A549 (cell line): ENCODE measurements around the gene STIM2. TPM values are rescaled to one million over a fixed set of nuclear protein-coding genes. Genes with fewer than 3 reads are reported as not detected.

ENCODE experiments used
- ATAC-seq, 2 experiments: fragments of 200-7000 bp in 1 of 2; fragments of >200 bp in 1 of 2; cut with Nextera tagmentation in 1 of 2; cut with Tn5 transposase in 1 of 2; 3 replicates each; pipeline versions ENCODE4 v1.8.0 to v1.9.1; 2018 to 2020; ENCODE audit warnings: mild to moderate bottlenecking in 1 of 2, moderate library complexity in 1 of 2
- CTCF ChIA-PET: fragments of 300-600 bp; sonication (Branson Sonifier 250); formaldehyde crosslinking; extraction: SDS; loops from one replicate; lab custom pipeline; 2021; ENCODE audit warnings: antibody characterized with exemption, inconsistent platforms; lab: Yijun Ruan, JAX
- POLR2A ChIA-PET: fragments of 350-600 bp; formaldehyde crosslinking; extraction: SDS; loops from one replicate; lab custom pipeline; 2021; ENCODE audit warnings: antibody characterized with exemption, inconsistent platforms; lab: Yijun Ruan, JAX
- DNase-seq, 2 experiments: peaks; one replicate each; pipeline versions ENCODE4 v3.0.0 to v3.0.0-alpha.2; 2011 to 2016; ENCODE audit warnings: low read depth in 1 of 2, low spot score in 1 of 2
- FAIRE-seq: peaks from 2 replicates; lab custom pipeline; 2011; peaks lifted over from hg19 to GRCh38; lab: Jason Lieb, UNC
- H3K27ac ChIP-seq, 2 experiments: fragments of >200 bp; sonication (Bioruptor Twin); formaldehyde crosslinking; 3 replicates each; pipeline ENCODE4 v1.5.1; 2016 to 2017
- H3K4me1 ChIP-seq: fragments of >200 bp; sonication (Bioruptor Twin); formaldehyde crosslinking; 3 replicates; pipeline ENCODE4 v1.6.1; 2016
- H3K4me2 ChIP-seq: fragments of >200 bp; sonication (Bioruptor Twin); formaldehyde crosslinking; 3 replicates; pipeline ENCODE4 v1.6.1; 2016
- H3K4me3 ChIP-seq: fragments of >200 bp; sonication (Bioruptor Twin); formaldehyde crosslinking; 3 replicates; pipeline ENCODE4 v1.5.1; 2016
- H3K9me3 ChIP-seq: fragments of >200 bp; sonication (Bioruptor Twin); formaldehyde crosslinking; 3 replicates; pipeline ENCODE4 v1.6.1; 2016
- BHLHE40 ChIP-seq: IDR thresholded peaks from 2 replicates; pipeline ENCODE4 v1.6.1; 2012; ENCODE audit warnings: low read depth, low read length, inconsistent platforms
- CBX2 ChIP-seq: fragments of 200-600 bp; sonication (generic); IDR thresholded peaks from 2 replicates; pipeline ENCODE4 v1.6.1; 2016; ENCODE audit warnings: low read depth, mild to moderate bottlenecking, borderline replicate concordance
- CHD4 ChIP-seq: fragments of 200-600 bp; sonication (generic); IDR thresholded peaks from 2 replicates; pipeline ENCODE4 v1.6.1; 2016; ENCODE audit warnings: antibody characterized with exemption, mild to moderate bottlenecking, borderline replicate concordance
- EHF ChIP-seq: fragments of 250-450 bp; sonication (Bioruptor Pico); IDR thresholded peaks from 2 replicates; pipeline ENCODE4 v1.5.0; 2020; ENCODE audit warnings: mild to moderate bottlenecking
- ESRRA ChIP-seq: fragments of 150-350 bp; IDR thresholded peaks from 2 replicates; pipeline ENCODE4 v1.6.1; 2014; ENCODE audit warnings: mild to moderate bottlenecking, low read length, borderline replicate concordance
- GATA3 ChIP-seq: IDR thresholded peaks from 2 replicates; pipeline ENCODE4 v1.6.1; 2012; ENCODE audit warnings: borderline replicate concordance
- JUNB ChIP-seq: fragments of >200 bp; sonication (Bioruptor Twin); formaldehyde crosslinking; IDR thresholded peaks from 2 replicates; pipeline ENCODE4 v1.6.1; 2016
- KDM1A ChIP-seq: fragments of 200-600 bp; sonication (generic); IDR thresholded peaks from 2 replicates; pipeline ENCODE4 v1.6.1; 2016; ENCODE audit warnings: low read depth, mild to moderate bottlenecking
- MYC ChIP-seq: IDR thresholded peaks from 2 replicates; pipeline ENCODE4 v1.6.1; 2012; ENCODE audit warnings: mild to moderate bottlenecking, inconsistent platforms, low read length, improper control_type of control experiment, borderline replicate concordance
- NR3C1 ChIP-seq: fragments of >200 bp; sonication (Bioruptor Twin); formaldehyde crosslinking; IDR thresholded peaks from 3 replicates; pipeline ENCODE4 v1.6.1; 2017
- PHF8 ChIP-seq: fragments of 200-600 bp; sonication (generic); IDR thresholded peaks from 2 replicates; pipeline ENCODE4 v1.6.1; 2016; ENCODE audit warnings: low read depth, mild to moderate bottlenecking, antibody characterized with exemption, moderate library complexity, borderline replicate concordance
- RAD21 ChIP-seq, 2 experiments: fragments of >200 bp in 1 of 2; sonication (Bioruptor Twin) in 1 of 2; formaldehyde crosslinking in 1 of 2; IDR thresholded peaks in 1 of 2; conservative IDR thresholded peaks in 1 of 2; 2 replicates in 1 of 2; 3 replicates in 1 of 2; pipeline ENCODE4 v1.6.1; 2012 to 2018; ENCODE audit warnings: inconsistent platforms in 1 of 2
- RARB ChIP-seq: fragments of 250-450 bp; sonication (Bioruptor Pico); IDR thresholded peaks from 2 replicates; pipeline ENCODE4 v1.8.0; 2021; ENCODE audit warnings: mild to moderate bottlenecking, moderate library complexity
- RCOR1 ChIP-seq: fragments of 150-350 bp; IDR thresholded peaks from 2 replicates; pipeline ENCODE4 v1.6.1; 2014; ENCODE audit warnings: antibody characterized with exemption, low read length, low read depth
- RNF2 ChIP-seq: fragments of 200-600 bp; sonication (generic); IDR thresholded peaks from 2 replicates; pipeline ENCODE4 v1.6.1; 2016; ENCODE audit warnings: low read depth, mild to moderate bottlenecking, antibody characterized with exemption, moderate library complexity, borderline replicate concordance
- SMC3 ChIP-seq: fragments of >200 bp; sonication (Bioruptor Twin); formaldehyde crosslinking; IDR thresholded peaks from 3 replicates; pipeline ENCODE4 v1.6.1; 2018; ENCODE audit warnings: inconsistent platforms
- TFCP2L1 ChIP-seq: fragments of 250-450 bp; sonication (Bioruptor Pico); IDR thresholded peaks from 2 replicates; pipeline ENCODE4 v1.5.0; 2021; ENCODE audit warnings: mild to moderate bottlenecking
- ZNF302 ChIP-seq: fragments of 250-450 bp; sonication (Bioruptor Pico); IDR thresholded peaks from 2 replicates; pipeline ENCODE4 v1.9.0; 2021; ENCODE audit warnings: inconsistent platforms, mild to moderate bottlenecking, moderate library complexity
- ZSCAN20 ChIP-seq: fragments of 250-450 bp; sonication (Bioruptor Pico); IDR thresholded peaks from 2 replicates; pipeline ENCODE4 v1.8.0; 2022; ENCODE audit warnings: mild to moderate bottlenecking, moderate library complexity
- WGBS: methylation state at CpG from one replicate; pipeline ENCODE4 v1.1.6; 2017; ENCODE audit errors: missing lambda C conversion rate; 5-methylcytosine and 5-hydroxymethylcytosine counted together
- polyA plus RNA-seq, 4 experiments: library from polyadenylated mRNA; depleted of rRNA in 3 of 4; stranded (reverse); fragments of >200 nt; fragmentation: RNase III in 1 of 4; extraction: RNeasy Plus Mini Kit Qiagen cat#74134 plus additional on column Dnase treatment in 1 of 4; gene quantifications; 2 replicates in 3 of 4; 3 replicates in 1 of 4; pipeline ENCODE4 v1.2.3, GENCODE V29; 2011 to 2017
- TF ChIP-seq, protein P1 (sequence below): fragments of 250-450 bp; sonication (Bioruptor Pico); IDR thresholded peaks from 2 replicates; pipeline ENCODE4 v1.5.0; 2021; ENCODE audit warnings: mild to moderate bottlenecking, moderate library complexity, borderline replicate concordance
- TF ChIP-seq, protein P2 (sequence below): fragments of >200 bp; sonication (Bioruptor Twin); formaldehyde crosslinking; IDR thresholded peaks from 3 replicates; pipeline ENCODE4 v1.6.1; 2016
- TF ChIP-seq, protein P3 (sequence below): fragments of >200 bp; sonication (Bioruptor Twin); formaldehyde crosslinking; IDR thresholded peaks from 2 replicates; pipeline ENCODE4 v1.6.1; 2016
- TF ChIP-seq, protein P4 (sequence below): IDR thresholded peaks from 2 replicates; pipeline ENCODE4 v1.6.1; 2012; ENCODE audit warnings: low read depth, borderline replicate concordance
- TF ChIP-seq, protein P5 (sequence below): fragments of 450-650 bp; IDR thresholded peaks from 2 replicates; pipeline ENCODE4 v1.6.1; 2014; ENCODE audit warnings: antibody characterized with exemption
- TF ChIP-seq, protein P6 (sequence below): fragments of 200-600 bp; sonication (generic); IDR thresholded peaks from 2 replicates; pipeline ENCODE4 v1.6.1; 2016; ENCODE audit warnings: antibody characterized with exemption, mild to moderate bottlenecking, moderate library complexity

Gene STIM2
- polyA plus RNA-seq, 2 of the 4 experiments (the other 2 are of a cell fraction): 13.6 to 20.6 TPM

DNA sequence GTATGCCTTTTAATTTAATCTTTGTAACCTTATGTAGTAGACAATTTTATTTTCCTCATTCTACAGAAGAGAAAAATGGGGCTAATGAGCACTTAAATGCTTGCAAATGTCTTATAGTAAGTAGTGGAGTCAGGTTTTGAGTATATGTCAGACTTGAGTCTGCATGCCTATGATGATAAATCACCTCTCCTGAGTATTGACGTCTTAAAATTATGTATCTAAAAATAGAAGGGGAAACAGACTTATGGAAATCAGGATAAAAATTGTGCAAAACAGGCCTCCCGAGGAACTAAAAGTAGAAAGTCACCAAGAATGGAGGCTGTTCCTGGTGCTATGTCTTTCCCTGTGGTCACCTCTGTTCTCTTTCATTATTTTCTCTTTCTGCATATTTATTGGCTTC lies 92.7 kb downstream of the STIM2 start:
- no peak for ATAC-seq
- TF ChIP-seq PHF8: no peak
- TF ChIP-seq RNF2: no peak
- TF ChIP-seq CBX2: no peak
- TF ChIP-seq TFCP2L1 (CRISPR knock-in tag): no peak
- TF ChIP-seq, protein P1, sequence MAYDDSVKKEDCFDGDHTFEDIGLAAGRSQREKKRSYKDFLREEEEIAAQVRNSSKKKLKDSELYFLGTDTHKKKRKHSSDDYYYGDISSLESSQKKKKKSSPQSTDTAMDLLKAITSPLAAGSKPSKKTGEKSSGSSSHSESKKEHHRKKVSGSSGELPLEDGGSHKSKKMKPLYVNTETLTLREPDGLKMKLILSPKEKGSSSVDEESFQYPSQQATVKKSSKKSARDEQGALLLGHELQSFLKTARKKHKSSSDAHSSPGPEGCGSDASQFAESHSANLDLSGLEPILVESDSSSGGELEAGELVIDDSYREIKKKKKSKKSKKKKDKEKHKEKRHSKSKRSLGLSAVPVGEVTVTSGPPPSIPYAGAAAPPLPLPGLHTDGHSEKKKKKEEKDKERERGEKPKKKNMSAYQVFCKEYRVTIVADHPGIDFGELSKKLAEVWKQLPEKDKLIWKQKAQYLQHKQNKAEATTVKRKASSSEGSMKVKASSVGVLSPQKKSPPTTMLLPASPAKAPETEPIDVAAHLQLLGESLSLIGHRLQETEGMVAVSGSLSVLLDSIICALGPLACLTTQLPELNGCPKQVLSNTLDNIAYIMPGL (CRISPR knock-in tag): no peak
- no peak for TF ChIP-seq KDM1A
- TF ChIP-seq GATA3: no peak
- no peak for TF ChIP-seq RCOR1
- TF ChIP-seq ZSCAN20: no peak
- TF ChIP-seq NR3C1: no peak
- no peak for TF ChIP-seq CHD4
- TF ChIP-seq, protein P2, sequence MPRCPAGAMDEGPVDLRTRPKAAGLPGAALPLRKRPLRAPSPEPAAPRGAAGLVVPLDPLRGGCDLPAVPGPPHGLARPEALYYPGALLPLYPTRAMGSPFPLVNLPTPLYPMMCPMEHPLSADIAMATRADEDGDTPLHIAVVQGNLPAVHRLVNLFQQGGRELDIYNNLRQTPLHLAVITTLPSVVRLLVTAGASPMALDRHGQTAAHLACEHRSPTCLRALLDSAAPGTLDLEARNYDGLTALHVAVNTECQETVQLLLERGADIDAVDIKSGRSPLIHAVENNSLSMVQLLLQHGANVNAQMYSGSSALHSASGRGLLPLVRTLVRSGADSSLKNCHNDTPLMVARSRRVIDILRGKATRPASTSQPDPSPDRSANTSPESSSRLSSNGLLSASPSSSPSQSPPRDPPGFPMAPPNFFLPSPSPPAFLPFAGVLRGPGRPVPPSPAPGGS: no peak
- TF ChIP-seq, protein P3, sequence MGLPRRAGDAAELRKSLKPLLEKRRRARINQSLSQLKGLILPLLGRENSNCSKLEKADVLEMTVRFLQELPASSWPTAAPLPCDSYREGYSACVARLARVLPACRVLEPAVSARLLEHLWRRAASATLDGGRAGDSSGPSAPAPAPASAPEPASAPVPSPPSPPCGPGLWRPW: no peak
- TF ChIP-seq JUNB: no peak
- no peak for TF ChIP-seq SMC3
- TF ChIP-seq BHLHE40: no peak
- no peak for TF ChIP-seq RAD21 (conservative IDR thresholded peaks at IDR 0.05 in 1 of 2, IDR thresholded peaks at IDR 0.05 in 1 of 2)
- no peaks in the 10 kb centered on the region for H3K9me3 ChIP-seq
- no peak for DNase-seq
- POLR2A ChIA-PET: no interaction called here
- no peak overlapping the region for H3K27ac ChIP-seq
- no peak overlapping the region for H3K4me2 ChIP-seq
- H3K4me3 ChIP-seq: no peak overlapping the region
- WGBS: 82% methylated on average over 2 of the region's 2 CpGs
- FAIRE-seq: no peak
- H3K4me1 ChIP-seq: no peaks in the 10 kb centered on the region
- CTCF ChIA-PET: no interaction called here

DNA sequence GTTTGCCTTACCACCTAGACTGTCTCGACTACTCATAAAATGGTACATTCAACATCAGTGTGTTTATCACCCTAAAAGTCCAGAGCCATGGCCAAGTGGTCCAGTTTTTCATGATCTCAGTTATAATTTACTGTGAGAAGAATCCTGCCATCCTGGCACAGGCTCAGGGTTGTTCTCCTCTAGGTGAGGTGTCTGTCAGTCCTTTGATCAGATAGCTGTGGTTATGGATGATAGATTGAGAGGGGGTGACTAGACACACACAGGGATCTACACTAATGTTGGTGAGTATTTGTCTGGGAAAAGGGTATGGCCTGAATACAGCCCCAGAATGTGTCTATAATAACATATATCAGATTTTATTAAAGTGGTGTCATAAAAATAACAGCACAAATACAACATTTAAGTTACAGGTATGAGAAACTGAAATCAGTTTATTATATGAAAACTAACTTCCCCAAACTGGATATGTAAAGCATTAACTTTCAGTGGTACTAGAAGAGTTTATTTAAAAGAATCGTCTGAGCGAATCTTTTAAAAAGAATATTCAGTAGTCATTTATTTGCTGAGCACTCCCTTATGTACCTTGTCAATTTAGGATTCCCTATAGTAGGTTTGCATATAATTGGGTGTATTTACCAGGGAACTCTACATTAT lies 93.3 kb downstream of the STIM2 start:
- CTCF ChIA-PET: no interaction called here
- no peak for TF ChIP-seq MYC
- TF ChIP-seq, protein P4, sequence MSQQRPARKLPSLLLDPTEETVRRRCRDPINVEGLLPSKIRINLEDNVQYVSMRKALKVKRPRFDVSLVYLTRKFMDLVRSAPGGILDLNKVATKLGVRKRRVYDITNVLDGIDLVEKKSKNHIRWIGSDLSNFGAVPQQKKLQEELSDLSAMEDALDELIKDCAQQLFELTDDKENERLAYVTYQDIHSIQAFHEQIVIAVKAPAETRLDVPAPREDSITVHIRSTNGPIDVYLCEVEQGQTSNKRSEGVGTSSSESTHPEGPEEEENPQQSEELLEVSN: no peak
- no peak for TF ChIP-seq NR3C1
- TF ChIP-seq, protein P5, sequence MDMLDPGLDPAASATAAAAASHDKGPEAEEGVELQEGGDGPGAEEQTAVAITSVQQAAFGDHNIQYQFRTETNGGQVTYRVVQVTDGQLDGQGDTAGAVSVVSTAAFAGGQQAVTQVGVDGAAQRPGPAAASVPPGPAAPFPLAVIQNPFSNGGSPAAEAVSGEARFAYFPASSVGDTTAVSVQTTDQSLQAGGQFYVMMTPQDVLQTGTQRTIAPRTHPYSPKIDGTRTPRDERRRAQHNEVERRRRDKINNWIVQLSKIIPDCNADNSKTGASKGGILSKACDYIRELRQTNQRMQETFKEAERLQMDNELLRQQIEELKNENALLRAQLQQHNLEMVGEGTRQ: no peak
- TF ChIP-seq ZNF302 (CRISPR knock-in tag): no peak
- no peak for TF ChIP-seq CHD4
- TF ChIP-seq ESRRA: no peak
- TF ChIP-seq RARB (CRISPR knock-in tag): no peak
- TF ChIP-seq, protein P2: no peak
- no peak for TF ChIP-seq GATA3
- no peak for TF ChIP-seq EHF (CRISPR knock-in tag)
- TF ChIP-seq, protein P6, sequence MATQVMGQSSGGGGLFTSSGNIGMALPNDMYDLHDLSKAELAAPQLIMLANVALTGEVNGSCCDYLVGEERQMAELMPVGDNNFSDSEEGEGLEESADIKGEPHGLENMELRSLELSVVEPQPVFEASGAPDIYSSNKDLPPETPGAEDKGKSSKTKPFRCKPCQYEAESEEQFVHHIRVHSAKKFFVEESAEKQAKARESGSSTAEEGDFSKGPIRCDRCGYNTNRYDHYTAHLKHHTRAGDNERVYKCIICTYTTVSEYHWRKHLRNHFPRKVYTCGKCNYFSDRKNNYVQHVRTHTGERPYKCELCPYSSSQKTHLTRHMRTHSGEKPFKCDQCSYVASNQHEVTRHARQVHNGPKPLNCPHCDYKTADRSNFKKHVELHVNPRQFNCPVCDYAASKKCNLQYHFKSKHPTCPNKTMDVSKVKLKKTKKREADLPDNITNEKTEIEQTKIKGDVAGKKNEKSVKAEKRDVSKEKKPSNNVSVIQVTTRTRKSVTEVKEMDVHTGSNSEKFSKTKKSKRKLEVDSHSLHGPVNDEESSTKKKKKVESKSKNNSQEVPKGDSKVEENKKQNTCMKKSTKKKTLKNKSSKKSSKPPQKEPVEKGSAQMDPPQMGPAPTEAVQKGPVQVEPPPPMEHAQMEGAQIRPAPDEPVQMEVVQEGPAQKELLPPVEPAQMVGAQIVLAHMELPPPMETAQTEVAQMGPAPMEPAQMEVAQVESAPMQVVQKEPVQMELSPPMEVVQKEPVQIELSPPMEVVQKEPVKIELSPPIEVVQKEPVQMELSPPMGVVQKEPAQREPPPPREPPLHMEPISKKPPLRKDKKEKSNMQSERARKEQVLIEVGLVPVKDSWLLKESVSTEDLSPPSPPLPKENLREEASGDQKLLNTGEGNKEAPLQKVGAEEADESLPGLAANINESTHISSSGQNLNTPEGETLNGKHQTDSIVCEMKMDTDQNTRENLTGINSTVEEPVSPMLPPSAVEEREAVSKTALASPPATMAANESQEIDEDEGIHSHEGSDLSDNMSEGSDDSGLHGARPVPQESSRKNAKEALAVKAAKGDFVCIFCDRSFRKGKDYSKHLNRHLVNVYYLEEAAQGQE: no peak
- Histone ChIP-seq H3K4me1 (no peaks in the 10 kb centered on the region), H3K9me3 (no peaks in the 10 kb centered on the region), H3K4me3 (no peak overlapping the region), H3K27ac (no peak overlapping the region), H3K4me2 (no peak overlapping the region)
- ATAC-seq (no peak), FAIRE-seq (no peak), DNase-seq (no peak)
- 86% methylated on average over 3 of the region's 3 CpGs for WGBS
- POLR2A ChIA-PET: no interaction called here
